GM10847 (cell line): Measurements from ENCODE around the gene ZFX.

Source experiments
- POLR2A ChIP-seq: IDR thresholded peaks from 2 replicates; pipeline ENCODE4 v1.6.1; 2011; ENCODE audit not compliant: insufficient read length; ENCODE audit errors: extremely low read depth

Gene ZFX

GRCh38 chrX:24148535-24149350, 786 bp upstream of the ZFX start:
- no peak for TF ChIP-seq POLR2A

- peak; percentile 36 for TF ChIP-seq POLR2A
These were observed 692 bp downstream of the ZFX start for GRCh38 chrX:24150051-24150790.

- no peak for TF ChIP-seq POLR2A
These were observed 1.4 kb downstream of the ZFX start for GRCh38 chrX:24150898-24151297.

DNA sequence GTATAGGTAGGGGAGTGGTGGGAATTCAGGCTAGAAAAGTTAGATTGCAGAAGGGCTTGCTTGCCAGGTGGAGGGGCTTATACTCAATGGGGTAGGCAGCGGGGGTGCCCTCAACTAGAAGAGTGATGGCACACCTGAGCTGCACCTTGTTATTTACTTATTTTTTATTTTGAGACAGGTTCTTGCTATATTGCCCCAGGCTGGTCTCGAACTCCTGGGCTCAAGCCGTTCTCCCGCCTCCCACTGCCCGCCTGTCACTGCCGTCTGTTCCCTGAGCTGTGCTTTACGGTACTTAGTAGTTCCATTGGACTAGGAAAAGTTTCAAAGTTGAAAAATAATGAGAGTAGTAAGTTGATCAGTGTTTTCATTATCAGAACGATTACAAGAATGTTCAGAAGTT, 2.0 kb downstream of the ZFX start:
- no peak for TF ChIP-seq POLR2A

DNA sequence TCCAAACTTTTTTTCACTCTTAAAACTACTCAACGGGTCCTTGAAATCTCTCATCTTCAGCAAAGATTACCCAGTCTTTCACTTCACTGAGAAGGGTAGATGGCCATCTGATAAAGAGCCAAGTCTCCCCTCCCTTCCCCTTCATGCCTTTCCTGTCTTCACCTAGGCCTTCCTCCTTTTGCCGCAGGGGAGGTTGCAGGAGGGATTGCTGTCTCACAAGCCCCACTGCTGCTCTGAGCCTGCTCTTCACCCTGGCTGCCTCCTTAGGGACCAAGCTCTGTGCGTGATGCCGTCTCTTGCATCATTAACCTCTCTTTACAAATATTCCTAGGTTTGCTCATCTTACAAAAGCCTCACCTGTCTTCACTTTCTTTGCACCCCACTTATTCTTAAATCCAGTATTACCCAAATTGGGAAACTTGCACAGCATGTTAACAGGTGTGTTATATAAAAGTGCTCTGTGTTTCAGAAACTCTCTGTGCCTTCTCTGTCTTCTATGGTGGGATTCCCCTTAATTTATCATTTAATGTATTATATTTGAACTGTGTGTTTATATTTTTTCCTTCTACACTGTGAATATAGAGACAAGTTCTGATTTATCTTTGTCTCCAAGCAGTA, 3.8 kb downstream of the ZFX start:
- no peak for TF ChIP-seq POLR2A

DNA sequence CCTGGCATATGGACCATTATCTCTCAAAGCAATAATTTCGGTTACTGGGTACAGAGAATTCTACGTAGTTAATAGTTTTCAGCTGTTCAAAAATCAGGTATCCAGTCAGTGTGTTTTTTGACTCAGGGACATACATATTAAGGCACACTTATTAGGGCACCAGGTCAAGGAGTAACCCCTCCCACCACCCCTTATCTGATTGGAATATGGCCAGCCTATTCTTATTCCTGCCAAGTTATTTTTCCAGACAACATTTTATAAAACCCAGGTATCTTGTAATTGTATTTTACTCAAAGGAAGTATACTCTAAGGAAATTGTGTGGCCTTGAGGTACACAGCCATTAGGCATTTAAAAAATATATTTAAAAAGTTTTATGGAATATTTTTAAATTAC, 4.3 kb downstream of the ZFX start:
- TF ChIP-seq POLR2A, result no peak

DNA sequence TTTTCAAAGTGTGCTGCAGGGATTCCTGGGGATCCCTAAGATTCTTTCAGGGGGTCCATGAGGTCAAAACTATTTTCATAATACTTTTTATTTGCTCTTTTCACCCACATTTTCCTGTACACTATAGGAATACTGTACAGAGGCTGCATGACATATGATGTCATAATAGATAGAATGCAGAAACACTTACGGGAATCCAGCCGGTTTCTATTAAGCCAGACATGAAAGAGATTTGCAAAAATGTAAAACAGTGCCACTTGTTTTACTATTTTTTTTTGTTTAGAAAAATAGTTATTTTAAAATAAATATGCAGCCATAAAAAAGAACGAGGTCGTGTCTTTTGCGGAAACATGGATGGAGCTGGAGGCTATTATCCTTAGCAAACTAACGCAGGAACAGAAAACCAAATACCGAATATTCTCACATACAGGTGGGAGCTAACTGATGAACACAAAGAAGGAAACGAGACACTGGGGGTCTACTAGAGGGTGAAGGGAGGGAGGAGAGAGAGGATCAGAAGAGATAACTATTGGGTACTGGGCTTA, 5.0 kb downstream of the ZFX start:
- no peak for TF ChIP-seq POLR2A

GRCh38 chrX:24156177-24156576, 6.6 kb downstream of the ZFX start:
- no peak for TF ChIP-seq POLR2A

- TF ChIP-seq POLR2A, result no peak
These were observed 9.4 kb downstream of the ZFX start for GRCh38 chrX:24158881-24159280.

DNA sequence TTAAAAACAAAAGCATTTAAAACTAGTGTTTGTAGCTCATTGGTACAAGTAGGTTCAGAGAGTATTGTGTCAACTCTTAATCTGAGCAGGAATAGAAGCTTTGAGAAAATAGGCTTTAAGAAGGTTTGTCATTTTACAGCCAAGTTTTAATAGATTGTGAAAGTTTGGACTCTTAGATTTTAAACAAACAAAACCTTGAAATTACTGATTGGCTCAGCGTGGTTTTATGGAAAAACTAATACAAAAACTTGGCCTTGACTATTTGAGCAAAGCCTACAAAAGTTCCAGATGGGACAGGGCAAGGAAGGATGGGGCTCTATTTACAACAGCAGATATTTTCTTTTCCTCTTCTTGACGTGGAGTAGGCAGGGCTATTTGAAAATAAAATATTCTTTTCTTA, 16.5 kb downstream of the ZFX start:
- no peak for TF ChIP-seq POLR2A

GRCh38 chrX:24167719-24168472, 18.4 kb downstream of the ZFX start:
- TF ChIP-seq POLR2A, result no peak

GRCh38 chrX:24168807-24169206, 19.3 kb downstream of the ZFX start:
- no peak for TF ChIP-seq POLR2A

DNA sequence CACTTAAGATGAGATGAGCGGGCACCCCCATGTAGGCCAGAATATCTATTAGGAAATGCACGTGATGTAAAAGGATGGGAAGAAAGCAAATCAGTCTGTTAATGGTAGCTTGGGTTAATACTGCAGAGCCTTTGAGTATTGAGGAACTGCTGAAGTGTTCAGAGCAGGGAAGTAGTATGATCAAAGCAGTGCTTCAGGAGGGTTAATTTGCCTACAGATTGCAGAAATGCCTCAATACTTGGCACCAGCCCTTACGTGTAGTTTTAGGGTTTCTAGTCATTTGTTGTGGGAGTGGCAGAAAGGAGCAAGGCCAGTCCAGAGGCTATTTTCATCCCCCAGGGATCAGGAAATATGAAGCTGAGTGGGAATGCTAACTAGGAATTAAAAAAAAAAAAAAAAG, 19.7 kb downstream of the ZFX start:
- TF ChIP-seq POLR2A, result no peak

- TF ChIP-seq POLR2A, result no peak
These were observed 23.8 kb downstream of the ZFX start for GRCh38 chrX:24173115-24173847.
